Right renal pelvis (tissue), 4 donors: ENCODE results near the gene SRPK3. TPM values are rescaled to one million over a fixed set of nuclear protein-coding genes. Genes with fewer than 3 reads are reported as not detected.
"Not testable (repeated sequence)": the region's sequence is repeated elsewhere in the genome, so short reads cannot be mapped to it uniquely, and the experiment has no call there.

Experiments
- DNase-seq, 4 donors: peaks; one replicate each; pipeline ENCODE4 v3.0.0-alpha.2; 2013; ENCODE audit warnings: low read depth in 4 of 4, low spot score in 3 of 4, missing footprints in 1 of 4
- polyA plus RNA-seq, 4 donors: library from polyadenylated mRNA; unstranded; fragments of 120-200 nt; gene quantifications; one replicate each; pipeline ENCODE4 v1.2.1, GENCODE V29; 2013; ENCODE audit not compliant: insufficient read length in 4 of 4

The SRPK3 gene
- 1 to 10 TPM in 3 of 4 donors, under 1 TPM in 1; 0.90 to 2.0 (median 1.5) TPM for polyA plus RNA-seq

- no peak for DNase-seq
Observed at GRCh38 chrX:153780678-153781427, at the start of gene SRPK3. Gene SRPK3, plus strand, starts transcription at chrX:153781041. Its CDS starts 46 bp downstream, at chrX:153781087.

- no peak for DNase-seq
Observed at GRCh38 chrX:153731117-153731844, 49.6 kb upstream of the SRPK3 start.

DNA sequence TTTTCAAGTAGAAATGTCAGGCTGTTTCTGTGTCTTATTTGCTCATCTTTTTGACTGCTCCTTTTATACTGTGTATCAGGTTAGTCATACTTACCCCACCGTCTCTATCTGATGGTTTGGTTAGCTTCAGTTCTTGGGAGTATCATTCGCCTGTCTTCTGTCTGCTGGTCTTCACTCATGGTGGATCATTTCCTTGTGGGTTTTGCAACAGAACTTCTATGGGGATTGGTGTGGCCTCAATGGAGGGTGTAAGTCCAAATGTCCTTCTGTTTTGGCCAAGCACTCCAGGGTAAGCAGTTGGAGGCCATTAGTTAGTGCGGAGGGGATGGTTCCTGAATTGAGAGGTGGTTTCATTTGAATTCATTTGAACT is 49.0 kb upstream of the SRPK3 start:
- DNase-seq = no peak

GRCh38 chrX:153732401-153732800 is 48.4 kb upstream of the SRPK3 start:
- DNase-seq = no peak

DNA sequence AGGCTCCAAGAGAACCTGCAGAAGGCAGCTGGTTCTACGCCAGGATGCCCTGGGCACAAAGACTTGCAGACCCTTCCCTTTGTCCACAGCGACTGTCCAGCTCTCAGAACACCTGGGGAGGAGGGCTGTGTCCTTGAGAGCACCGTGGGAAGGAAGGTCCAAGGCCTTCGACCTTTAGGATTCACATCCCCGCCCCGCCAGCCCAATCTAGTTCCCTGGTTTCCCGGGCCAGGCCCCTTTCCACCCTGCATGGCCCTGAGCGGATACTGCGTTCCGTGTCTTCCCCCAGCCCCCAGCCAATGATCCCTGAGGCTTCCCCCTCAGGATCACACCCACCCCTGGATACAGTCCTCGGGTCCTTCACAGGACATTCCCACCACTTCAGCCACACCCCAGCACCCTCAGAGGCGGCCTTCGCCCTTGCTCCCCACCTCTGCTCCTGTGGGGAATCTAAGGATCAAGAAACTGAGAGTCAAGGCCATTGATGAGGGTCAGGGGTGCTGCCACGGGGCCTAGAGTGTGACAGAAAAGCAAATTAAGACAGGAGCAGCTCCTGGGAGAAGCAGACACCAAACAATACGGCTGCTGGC is 47.1 kb upstream of the SRPK3 start:
- DNase-seq = no peak

DNA sequence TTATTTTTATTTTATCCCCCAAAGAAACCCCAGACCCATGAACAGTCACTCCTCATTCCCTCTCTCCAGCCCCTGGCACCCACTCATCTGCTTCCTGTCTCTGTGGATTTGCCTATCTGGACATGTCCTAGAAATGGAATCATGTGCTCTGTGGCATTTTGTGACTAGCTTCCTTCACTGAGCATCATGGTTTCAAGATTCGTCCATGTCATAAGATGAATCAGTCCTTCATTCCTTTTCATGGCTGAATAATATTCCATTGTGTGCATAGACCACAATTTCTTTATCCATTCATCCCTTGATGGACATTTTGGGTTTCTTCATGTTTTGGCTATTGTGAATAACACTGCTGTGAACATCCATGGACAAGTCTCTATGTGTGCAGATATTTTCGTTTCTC is 46.0 kb upstream of the SRPK3 start:
- DNase-seq = no peak

DNA sequence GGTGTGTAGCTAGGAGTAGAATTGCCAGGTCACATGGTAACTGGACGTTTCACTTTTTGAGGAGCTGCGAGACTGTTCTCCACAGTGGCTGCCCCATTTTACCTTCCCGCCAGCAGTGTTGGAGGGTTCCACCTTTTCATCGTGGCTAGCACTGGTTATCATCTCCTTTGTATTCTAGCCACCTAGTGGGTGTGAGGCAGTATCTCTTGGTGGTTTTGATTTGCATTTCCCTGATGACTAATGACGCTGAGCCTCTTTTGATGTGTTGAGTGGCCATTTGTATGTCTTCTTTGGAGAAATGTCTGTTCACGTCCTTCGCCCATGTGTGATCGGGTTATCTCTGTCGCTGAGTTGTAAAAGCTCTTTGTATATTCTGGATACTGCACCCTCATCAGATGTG is 45.6 kb upstream of the SRPK3 start:
- no peak for DNase-seq

DNA sequence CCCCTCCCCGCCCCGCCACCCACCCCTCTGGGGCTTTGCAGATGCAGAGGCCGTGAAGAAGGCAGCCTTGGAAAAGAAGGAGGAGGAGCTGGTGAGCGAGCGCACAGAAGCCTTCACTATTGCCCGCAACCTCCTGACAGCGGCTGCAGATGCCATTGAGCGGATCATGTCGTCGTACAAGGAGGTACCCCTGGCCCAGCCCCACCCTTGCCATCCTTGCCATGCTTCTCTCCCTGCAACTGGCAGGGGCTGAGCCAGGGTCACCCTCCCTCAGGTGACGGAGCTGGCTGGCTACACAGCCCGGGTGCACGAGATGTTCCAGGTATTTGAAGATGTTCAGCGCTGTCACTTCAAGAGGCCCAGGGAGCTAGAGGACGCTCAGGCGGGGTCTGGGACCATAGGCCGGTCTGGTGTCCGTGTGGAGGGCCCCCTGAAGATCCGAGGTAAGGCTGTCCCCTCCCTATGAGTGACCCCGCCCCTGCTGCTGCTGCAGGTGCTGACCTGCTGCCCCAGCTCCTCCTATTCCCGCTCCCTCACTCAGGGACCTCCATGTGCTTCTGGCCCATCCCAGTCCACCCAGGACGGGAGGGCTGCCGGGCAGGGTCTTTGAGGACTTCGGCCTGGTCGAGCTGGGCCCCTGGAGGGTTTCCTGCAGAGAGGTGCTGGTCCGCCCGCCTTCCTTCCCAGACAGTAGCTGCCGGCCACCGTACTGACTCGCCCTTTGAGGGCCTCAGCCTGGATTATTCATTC is 44.6 kb upstream of the SRPK3 start:
- no peak for DNase-seq

DNA sequence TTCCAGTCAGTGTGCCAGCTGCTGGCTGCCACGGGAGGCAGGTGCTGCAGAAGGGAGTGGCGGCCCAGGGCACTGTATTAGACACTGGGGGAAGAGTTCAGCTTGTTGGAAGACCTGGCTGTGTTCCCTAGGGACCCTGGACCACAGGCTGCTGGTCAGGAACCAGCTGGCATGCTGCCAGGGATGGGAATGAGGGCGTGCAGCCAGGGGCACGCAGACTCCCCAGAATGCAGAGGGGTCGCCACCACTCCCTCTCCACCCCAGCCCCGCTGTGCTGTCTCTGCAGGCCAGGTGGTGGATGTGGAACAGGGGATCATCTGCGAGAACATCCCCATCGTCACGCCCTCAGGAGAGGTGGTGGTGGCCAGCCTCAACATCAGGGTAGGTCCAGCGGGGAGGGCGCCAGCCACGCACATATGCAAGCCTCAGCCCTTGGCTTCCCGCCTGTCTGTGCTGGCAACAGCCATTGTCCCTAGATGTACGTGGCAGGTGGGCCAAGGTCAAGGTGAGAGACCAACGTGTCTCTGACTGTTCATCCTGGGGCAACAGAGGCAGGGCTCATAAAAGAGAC is 43.9 kb upstream of the SRPK3 start:
- DNase-seq = no peak

- no peak for DNase-seq
Observed at GRCh38 chrX:153738056-153738605, 42.7 kb upstream of the SRPK3 start.

GRCh38 chrX:153739754-153740486 is 40.9 kb upstream of the SRPK3 start:
- no peak for DNase-seq

DNA sequence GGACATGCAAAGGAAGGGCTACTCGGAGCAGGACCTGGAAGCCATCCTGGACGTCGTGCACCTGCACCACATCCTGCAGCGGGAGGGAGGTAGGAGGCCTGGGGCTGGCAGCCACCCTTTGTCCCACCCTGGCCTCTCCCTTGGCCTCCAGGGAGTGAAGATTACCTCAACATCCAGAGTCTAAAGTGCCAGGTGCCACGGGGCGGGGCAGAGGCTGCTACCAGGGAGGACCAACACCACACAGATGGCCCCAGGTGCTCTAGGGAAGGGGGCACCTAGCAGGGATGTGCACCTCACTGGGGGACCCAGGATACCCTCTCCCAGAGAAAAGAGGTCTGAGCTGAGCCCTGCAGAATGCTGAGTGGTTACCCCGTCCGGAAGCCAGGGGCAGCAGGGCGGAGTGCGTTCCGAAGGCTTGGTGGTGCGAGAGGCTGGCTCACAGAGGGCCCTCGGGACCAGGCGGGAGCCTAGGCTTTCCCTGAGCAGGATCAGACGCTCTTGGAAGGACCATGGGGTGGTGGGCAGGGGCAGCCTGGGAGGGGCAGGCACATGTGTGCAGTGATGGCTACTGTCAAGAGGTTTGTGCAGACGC is 40.1 kb upstream of the SRPK3 start:
- DNase-seq = no peak

DNA sequence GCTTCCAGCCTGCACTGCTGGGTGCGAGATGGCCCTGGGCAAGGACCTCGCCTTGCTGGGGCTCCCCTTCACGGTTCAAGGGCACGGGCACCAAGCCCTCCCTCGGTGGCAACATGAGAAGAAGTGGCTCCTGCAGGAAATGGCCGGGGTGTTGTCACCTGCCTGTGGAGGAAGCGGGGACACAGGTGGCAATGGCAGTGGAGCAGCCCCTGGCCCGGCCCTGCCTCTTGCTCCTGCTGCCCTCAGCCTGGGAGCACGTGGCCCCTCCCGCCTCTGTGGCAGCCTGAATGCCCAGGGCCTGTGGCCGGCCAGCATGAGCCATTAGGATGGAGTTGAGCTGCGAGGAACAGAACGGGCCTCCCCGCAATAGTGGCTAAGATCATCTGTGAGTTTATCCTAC is 39.4 kb upstream of the SRPK3 start:
- no peak for DNase-seq

- not testable (repeated sequence) for DNase-seq
Observed at GRCh38 chrX:153742111-153742510, 38.7 kb upstream of the SRPK3 start.

DNA sequence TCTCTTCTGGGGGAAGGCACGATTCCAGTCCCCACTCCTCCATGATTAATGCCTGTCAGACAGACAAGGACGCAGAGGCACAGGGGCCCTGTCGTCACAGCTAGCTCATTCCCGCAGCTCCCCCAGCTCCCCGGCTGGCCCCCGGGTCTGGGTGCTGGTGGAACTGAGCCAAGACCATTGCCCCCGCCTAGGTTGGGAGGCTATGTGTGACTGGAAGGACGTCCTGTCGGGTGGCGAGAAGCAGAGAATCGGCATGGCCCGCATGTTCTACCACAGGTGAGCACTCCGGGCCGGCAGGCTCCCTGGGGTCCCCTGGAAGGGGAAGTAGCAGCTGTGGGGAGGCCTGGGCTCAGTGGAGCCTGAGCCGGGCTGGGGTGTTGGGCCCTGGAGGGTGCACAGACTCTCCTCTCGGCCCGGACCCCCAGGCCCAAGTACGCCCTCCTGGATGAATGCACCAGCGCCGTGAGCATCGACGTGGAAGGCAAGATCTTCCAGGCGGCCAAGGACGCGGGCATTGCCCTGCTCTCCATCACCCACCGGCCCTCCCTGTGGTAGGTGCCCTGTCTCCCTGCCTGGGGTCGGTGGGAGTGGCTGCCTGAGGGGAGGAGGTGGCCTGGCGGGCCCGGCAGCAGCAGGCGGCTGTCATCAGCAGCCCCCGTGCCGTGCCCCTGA is 37.9 kb upstream of the SRPK3 start:
- DNase-seq = not testable (repeated sequence)

GRCh38 chrX:153743468-153744209 is 37.2 kb upstream of the SRPK3 start:
- DNase-seq = not testable (repeated sequence)

DNA sequence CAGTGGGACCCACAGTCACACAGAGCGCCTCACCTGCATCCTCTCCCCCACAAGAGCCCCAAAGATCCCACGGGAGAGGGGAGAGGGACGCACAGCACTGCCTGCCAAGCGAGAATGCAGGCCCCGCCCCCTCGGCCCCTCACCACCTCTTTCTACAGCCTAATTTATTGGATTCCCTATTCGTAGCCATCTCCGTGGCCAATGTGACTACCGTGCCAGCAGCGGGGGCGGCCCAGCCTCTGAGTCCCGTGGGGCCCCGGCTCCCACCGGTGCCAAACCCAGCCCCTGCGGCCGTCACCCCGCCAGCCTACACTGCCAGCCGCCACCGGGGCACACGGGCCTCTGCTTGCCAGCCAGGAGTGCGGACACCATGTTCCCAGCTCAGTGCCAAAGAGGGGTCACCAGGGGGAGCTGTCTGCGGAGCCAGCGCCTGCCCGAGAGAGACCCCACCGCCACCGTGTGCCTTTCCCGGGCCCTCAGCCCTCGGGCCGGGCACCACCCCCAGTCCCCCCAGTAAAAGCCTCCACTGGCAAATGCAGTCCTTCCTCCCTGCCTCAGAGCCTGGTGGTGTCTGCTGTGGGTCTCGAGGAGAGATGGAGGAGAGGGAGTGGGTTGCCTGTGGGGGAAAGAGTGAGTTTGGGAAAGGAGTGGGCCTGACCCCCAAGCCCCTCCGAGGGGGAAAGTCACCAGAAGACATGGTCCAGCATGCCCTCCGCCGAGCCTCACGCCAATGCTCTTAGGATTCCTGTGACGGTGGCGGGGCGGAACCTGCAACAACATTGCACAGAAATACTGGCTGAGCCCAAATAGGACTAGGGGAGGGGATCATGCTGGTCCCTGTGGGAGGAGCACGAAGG is 36.4 kb upstream of the SRPK3 start:
- no peak for DNase-seq
